Activated CD4-positive, alpha-beta T cell treated with anti-CD3 and anti-CD28 coated beads for 24 hours (primary cell): ENCODE measurements around the gene RIPK4.

Experiments
- DNase-seq, 2 donors: peaks; one replicate each; pipeline ENCODE4 v3.0.0-alpha.2; 2020; ENCODE audit warnings: low read depth in 2 of 2

The RIPK4 gene

GRCh38 chr21:41769111-41769510, 2.3 kb upstream of the RIPK4 start:
- DNase-seq, result no peak

GRCh38 chr21:41768437-41769042, 1.7 kb upstream of the RIPK4 start:
- DNase-seq, result no peak

GRCh38 chr21:41767606-41768436, 969 bp upstream of the RIPK4 start:
- DNase-seq, result no peak

GRCh38 chr21:41765973-41766882, 624 bp downstream of the RIPK4 start:
- DNase-seq, result no peak

GRCh38 chr21:41765420-41765821, 1.4 kb downstream of the RIPK4 start:
- DNase-seq, result no peak

- DNase-seq, result no peak
Observed at GRCh38 chr21:41764558-41765419, 2.1 kb downstream of the RIPK4 start.

- no peak for DNase-seq
Observed at GRCh38 chr21:41763996-41764395, 2.9 kb downstream of the RIPK4 start.

GRCh38 chr21:41763398-41763931, 3.4 kb downstream of the RIPK4 start:
- DNase-seq, result no peak

GRCh38 chr21:41762753-41763152, 4.1 kb downstream of the RIPK4 start:
- DNase-seq, result no peak

- DNase-seq, result no peak
Observed at GRCh38 chr21:41761934-41762635, 4.8 kb downstream of the RIPK4 start.

- DNase-seq, result no peak
Observed at GRCh38 chr21:41761211-41761933, 5.5 kb downstream of the RIPK4 start.

- DNase-seq, result no peak
Observed at GRCh38 chr21:41760411-41760810, 6.4 kb downstream of the RIPK4 start.

- DNase-seq, result no peak
Observed at GRCh38 chr21:41759926-41760325, 6.9 kb downstream of the RIPK4 start.

- no peak for DNase-seq
Observed at GRCh38 chr21:41759214-41759840, 7.5 kb downstream of the RIPK4 start.

GRCh38 chr21:41758550-41758949, 8.3 kb downstream of the RIPK4 start:
- no peak for DNase-seq

- no peak for DNase-seq
Observed at GRCh38 chr21:41755934-41756773, 10.7 kb downstream of the RIPK4 start.

GRCh38 chr21:41755258-41755933, 11.5 kb downstream of the RIPK4 start:
- no peak for DNase-seq

- DNase-seq, result no peak
Observed at GRCh38 chr21:41754479-41754891, 12.4 kb downstream of the RIPK4 start.
